Measurements from ENCODE around the gene ATRIP.

GRCh38 chr3:48459773-48460516 is 13.4 kb downstream of the ATRIP start:
- no peak for TF ChIP-seq FOXM1 (IDR thresholded peaks at IDR 0.05; ENCODE audit: low read depth, low read length)
- TF ChIP-seq, protein P1, sequence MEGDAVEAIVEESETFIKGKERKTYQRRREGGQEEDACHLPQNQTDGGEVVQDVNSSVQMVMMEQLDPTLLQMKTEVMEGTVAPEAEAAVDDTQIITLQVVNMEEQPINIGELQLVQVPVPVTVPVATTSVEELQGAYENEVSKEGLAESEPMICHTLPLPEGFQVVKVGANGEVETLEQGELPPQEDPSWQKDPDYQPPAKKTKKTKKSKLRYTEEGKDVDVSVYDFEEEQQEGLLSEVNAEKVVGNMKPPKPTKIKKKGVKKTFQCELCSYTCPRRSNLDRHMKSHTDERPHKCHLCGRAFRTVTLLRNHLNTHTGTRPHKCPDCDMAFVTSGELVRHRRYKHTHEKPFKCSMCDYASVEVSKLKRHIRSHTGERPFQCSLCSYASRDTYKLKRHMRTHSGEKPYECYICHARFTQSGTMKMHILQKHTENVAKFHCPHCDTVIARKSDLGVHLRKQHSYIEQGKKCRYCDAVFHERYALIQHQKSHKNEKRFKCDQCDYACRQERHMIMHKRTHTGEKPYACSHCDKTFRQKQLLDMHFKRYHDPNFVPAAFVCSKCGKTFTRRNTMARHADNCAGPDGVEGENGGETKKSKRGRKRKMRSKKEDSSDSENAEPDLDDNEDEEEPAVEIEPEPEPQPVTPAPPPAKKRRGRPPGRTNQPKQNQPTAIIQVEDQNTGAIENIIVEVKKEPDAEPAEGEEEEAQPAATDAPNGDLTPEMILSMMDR (IDR thresholded peaks at IDR 0.05 in 2 of 3, conservative IDR thresholded peaks at IDR 0.05 in 1 of 3; ENCODE audit: control insufficient read depth in 2 of 3, extremely low read depth in 1 of 3, insufficient read depth in 1 of 3, low read depth in 3 of 3, low read length in 3 of 3), result no peak
- TF ChIP-seq RCOR1 (conservative IDR thresholded peaks at IDR 0.05; ENCODE audit: low read depth, low read length), result no peak
- no peak for TF ChIP-seq EZH2 (IDR thresholded peaks at IDR 0.05; ENCODE audit: borderline replicate concordance, control insufficient read depth, low read depth, low read length)
- TF ChIP-seq POLR2A (IDR thresholded peaks at IDR 0.05; ENCODE audit: low read depth, low read length), result no peak
- TF ChIP-seq ZBTB33 (IDR thresholded peaks at IDR 0.05), result no peak
- TF ChIP-seq MYC (IDR thresholded peaks at IDR 0.05; ENCODE audit: insufficient read depth, insufficient read length, insufficient replicate concordance, low read length, severe bottlenecking), result no peak
- no peak for TF ChIP-seq ZNF274 (IDR thresholded peaks at IDR 0.05; ENCODE audit: insufficient read depth, insufficient read length)
- TF ChIP-seq SUZ12 (IDR thresholded peaks at IDR 0.05; ENCODE audit: unreplicated experiment), result no peak
- no peak for TF ChIP-seq IRF4 (IDR thresholded peaks at IDR 0.05; ENCODE audit: low read depth, low read length)
- no peak for TF ChIP-seq RFX5 (IDR thresholded peaks at IDR 0.05; ENCODE audit: low read depth, low read length)
- TF ChIP-seq POLR2AphosphoS5 (IDR thresholded peaks at IDR 0.05; ENCODE audit: low read length), result no peak
- no peak for TF ChIP-seq YY1 (IDR thresholded peaks at IDR 0.05; ENCODE audit: low read depth, low read length)
- no peak for TF ChIP-seq HCFC1 (IDR thresholded peaks at IDR 0.05; ENCODE audit: low read length)

All from GM12878 (cell line).